Spleen (tissue), 7 donors: ENCODE data around the gene RAB38.

Experiments used
- POLR2A ChIP-seq, 3 donors: fragments of 450-650 bp; IDR thresholded peaks; one replicate each; pipeline ENCODE4 v1.5.1; 2017; ENCODE audit warnings: antibody characterized with exemption in 3 of 3, mild to moderate bottlenecking in 1 of 3
- TF ChIP-seq, protein P1 (sequence below), 11 experiments: fragments of 200-600 bp in 7 of 11; fragments of 450-650 bp in 4 of 11; sonication (generic) in 4 of 11; IDR thresholded peaks in 8 of 11; conservative IDR thresholded peaks in 3 of 11; 1 replicate in 7 of 11; 2 replicates in 4 of 11; pipeline versions ENCODE4 v1.4.0 to v1.8.0; 2016 to 2021; ENCODE audit warnings: antibody characterized with exemption in 11 of 11, inconsistent platforms in 4 of 11, mild to moderate bottlenecking in 1 of 11
- donor health status: DM: no; HTN: no; CAD: no; lungs with moderate emphysema.
- donor health status: DM: no; HTN: no; CAD: no.
- donor health status: DM: no; HTN: no; CAD: no.

DNA sequence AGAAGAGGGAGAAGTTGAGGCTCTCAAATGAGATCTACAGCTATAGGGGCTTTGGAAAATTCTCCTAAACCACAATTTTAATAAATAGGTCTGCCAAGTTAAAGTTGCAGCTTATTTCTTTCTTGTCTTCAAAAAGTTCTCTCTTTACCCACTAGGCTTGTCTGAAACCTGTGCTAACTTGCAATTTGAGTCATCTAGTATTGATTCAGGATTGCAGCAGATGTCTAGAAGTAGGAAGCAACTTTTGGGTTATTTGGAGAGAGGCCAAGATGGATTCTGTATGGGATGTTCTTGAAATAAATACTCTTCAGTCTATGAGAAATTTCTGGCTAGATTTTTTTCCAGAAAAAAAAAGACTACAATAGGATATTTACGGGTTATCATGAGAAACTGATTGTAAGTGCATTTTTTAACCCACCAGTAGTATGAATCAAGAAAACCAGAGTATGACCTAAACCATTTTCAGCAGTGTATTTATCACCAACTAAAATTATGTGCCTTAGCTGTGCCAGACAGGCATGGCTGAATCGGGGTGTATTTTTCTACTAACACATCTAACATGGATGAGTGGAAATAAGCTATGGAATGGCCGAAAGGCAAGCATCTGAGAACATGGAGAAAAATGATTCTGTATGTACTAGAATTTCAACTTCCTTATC is 4.9 kb upstream of the RAB38 start:
- TF ChIP-seq POLR2A (IDR thresholded peaks at IDR 0.05), result no peak
- TF ChIP-seq, protein P1, sequence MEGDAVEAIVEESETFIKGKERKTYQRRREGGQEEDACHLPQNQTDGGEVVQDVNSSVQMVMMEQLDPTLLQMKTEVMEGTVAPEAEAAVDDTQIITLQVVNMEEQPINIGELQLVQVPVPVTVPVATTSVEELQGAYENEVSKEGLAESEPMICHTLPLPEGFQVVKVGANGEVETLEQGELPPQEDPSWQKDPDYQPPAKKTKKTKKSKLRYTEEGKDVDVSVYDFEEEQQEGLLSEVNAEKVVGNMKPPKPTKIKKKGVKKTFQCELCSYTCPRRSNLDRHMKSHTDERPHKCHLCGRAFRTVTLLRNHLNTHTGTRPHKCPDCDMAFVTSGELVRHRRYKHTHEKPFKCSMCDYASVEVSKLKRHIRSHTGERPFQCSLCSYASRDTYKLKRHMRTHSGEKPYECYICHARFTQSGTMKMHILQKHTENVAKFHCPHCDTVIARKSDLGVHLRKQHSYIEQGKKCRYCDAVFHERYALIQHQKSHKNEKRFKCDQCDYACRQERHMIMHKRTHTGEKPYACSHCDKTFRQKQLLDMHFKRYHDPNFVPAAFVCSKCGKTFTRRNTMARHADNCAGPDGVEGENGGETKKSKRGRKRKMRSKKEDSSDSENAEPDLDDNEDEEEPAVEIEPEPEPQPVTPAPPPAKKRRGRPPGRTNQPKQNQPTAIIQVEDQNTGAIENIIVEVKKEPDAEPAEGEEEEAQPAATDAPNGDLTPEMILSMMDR (IDR thresholded peaks at IDR 0.05 in 8 of 11, conservative IDR thresholded peaks at IDR 0.05 in 3 of 11), result no peak
